Thyroid gland (tissue), 4 donors: Measurements from ENCODE around the gene ZNF454. TPM values are rescaled to one million over a fixed set of nuclear protein-coding genes. Genes with fewer than 3 reads are reported as not detected.

ENCODE experiments used
- DNase-seq, 2 donors: peaks; one replicate each; pipeline ENCODE4 v3.0.0-alpha.2; 2019
- H3K27ac ChIP-seq, 3 donors: fragments of 200-600 bp; sonication (generic); 1 replicate in 2 of 3; 2 replicates in 1 of 3; pipeline ENCODE4 v1.5.1; 2016 to 2019; ENCODE audit warnings: mild to moderate bottlenecking in 1 of 3, moderate library complexity in 1 of 3
- H3K27me3 ChIP-seq: fragments of 200-600 bp; sonication (generic); one replicate; pipeline ENCODE4 v1.5.1; 2019
- H3K36me3 ChIP-seq, 2 donors: fragments of 200-600 bp; sonication (generic); one replicate each; pipeline ENCODE4 v1.5.1; 2016 to 2019
- H3K4me1 ChIP-seq, 2 donors: fragments of 200-600 bp; sonication (generic); one replicate each; pipeline ENCODE4 v1.5.1; 2017 to 2019
- H3K4me3 ChIP-seq, 3 donors: fragments of 200-600 bp; sonication (generic); replicated peaks in 1 of 3; 1 replicate in 2 of 3; 2 replicates in 1 of 3; pipeline ENCODE4 v1.5.1; 2016; ENCODE audit warnings: mild to moderate bottlenecking in 1 of 3
- H3K9me3 ChIP-seq: fragments of 200-600 bp; sonication (generic); one replicate; pipeline ENCODE4 v1.5.1; 2017
- POLR2A ChIP-seq, 2 donors: fragments of 450-650 bp; IDR thresholded peaks; one replicate each; pipeline ENCODE4 v1.6.1; 2017; ENCODE audit warnings: antibody characterized with exemption in 2 of 2, mild to moderate bottlenecking in 2 of 2, moderate library complexity in 1 of 2
- WGBS, 2 donors: methylation state at CpG; one replicate each; pipeline ENCODE4 v1.1.5; 2017; 5-methylcytosine and 5-hydroxymethylcytosine counted together
- intact Hi-C: fragments of 100-400 bp; cut with DNase I; formaldehyde crosslinking; loops from one replicate; pipeline ENCODE4 v1.15.1; 2023
- total RNA-seq, 4 donors: library from RNA; depleted of rRNA; stranded (reverse); fragments of >200 nt; gene quantifications; one replicate each; pipeline ENCODE4 v1.2.3, GENCODE V29; 2016
- TF ChIP-seq, protein P1 (sequence below), 6 experiments: fragments of 200-600 bp in 3 of 6; fragments of 450-650 bp in 3 of 6; sonication (generic) in 3 of 6; IDR thresholded peaks; one replicate each; pipeline ENCODE4 v1.5.1; 2016 to 2019; ENCODE audit warnings: antibody characterized with exemption in 6 of 6, mild to moderate bottlenecking in 2 of 6, inconsistent platforms in 1 of 6, moderate library complexity in 1 of 6

ZNF454 gene
- total RNA-seq, 4 donors from 2014 or later, result 2.0 to 5.1 (median 4.0) TPM

DNA sequence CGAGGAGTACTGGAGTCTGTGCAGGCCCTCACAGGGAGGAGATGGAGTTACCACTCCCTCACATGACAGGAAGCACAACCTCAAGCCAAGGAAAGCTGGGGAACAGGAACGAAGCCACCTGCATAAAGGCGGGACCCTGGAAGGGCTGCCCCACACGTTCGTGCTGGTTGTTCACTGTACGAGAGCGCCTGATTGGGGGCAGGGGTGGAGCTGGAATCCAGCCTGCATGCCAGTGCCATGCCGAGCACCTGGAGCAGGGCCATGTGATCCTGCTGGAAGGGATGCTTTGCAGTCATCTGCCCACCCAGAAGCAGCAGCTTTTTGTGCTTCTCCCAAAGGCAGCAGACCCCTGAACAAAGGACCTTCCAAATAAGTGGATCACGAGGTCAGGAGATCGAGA lies 42.7 kb downstream of the ZNF454 start:
- no peaks in the 10 kb centered on the region for H3K4me1 ChIP-seq
- DNase-seq, result no peak
- H3K27ac ChIP-seq, result no peak overlapping the region
- H3K9me3 ChIP-seq, result no peaks in the 10 kb centered on the region
- no peaks in the 10 kb centered on the region for H3K36me3 ChIP-seq
- intact Hi-C loops, result no loop called here
- 96 to 98% methylated on average over 9 to 10 of the region's 10 CpGs for WGBS, 2 donors
- TF ChIP-seq, protein P1, sequence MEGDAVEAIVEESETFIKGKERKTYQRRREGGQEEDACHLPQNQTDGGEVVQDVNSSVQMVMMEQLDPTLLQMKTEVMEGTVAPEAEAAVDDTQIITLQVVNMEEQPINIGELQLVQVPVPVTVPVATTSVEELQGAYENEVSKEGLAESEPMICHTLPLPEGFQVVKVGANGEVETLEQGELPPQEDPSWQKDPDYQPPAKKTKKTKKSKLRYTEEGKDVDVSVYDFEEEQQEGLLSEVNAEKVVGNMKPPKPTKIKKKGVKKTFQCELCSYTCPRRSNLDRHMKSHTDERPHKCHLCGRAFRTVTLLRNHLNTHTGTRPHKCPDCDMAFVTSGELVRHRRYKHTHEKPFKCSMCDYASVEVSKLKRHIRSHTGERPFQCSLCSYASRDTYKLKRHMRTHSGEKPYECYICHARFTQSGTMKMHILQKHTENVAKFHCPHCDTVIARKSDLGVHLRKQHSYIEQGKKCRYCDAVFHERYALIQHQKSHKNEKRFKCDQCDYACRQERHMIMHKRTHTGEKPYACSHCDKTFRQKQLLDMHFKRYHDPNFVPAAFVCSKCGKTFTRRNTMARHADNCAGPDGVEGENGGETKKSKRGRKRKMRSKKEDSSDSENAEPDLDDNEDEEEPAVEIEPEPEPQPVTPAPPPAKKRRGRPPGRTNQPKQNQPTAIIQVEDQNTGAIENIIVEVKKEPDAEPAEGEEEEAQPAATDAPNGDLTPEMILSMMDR (IDR thresholded peaks at IDR 0.05), result no peak
- H3K4me3 ChIP-seq, result no peak overlapping the region
- H3K27me3 ChIP-seq, result no peaks in the 10 kb centered on the region

DNA sequence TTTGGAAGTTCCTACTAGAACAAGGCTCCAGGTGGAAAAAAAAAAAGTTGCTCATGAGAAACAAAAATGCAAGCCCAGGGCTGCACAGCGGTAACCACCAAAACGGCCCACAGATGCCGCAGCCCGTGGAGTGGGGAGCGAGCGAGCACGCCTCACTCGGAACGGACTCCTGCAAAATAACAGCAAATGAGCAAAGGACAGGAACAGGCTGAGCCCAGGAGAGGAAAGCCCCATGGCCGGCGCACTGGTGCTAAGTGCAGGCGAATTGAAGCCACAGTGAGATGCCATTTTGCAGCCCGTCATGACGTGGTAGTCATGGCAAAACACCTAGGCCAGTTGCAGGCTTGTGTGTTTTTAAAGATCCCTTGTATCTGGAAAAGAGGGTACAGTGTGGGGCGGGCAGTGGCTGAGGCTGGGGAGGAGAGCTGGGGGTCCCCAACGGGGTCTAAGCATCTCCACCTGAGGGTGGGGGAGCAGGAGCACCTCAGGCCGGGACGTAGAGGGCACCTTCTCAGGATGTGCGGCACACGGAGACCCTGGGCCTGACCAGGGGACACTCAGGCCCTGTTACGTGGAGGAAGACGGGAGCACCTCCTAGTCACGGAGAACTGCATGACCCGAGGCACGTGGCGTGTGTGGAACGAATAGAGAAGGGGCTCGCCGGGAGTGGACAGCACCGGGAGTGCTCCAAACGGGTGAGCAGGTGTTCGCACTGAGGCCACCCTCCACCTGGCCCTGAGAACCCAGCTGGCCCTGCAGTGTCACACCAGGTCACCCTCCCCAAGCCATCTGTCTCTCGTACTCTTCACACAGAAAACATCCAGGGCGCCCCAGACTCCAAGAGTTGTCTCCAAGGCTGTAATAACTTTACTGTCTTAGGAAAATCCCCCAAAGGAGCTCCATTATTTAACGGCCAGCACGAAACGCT lies 43.4 kb downstream of the ZNF454 start:
- Histone ChIP-seq H3K27ac (no peak overlapping the region), H3K36me3 (no peaks in the 10 kb centered on the region), H3K9me3 (no peaks in the 10 kb centered on the region), H3K4me1 (no peaks in the 10 kb centered on the region), H3K27me3 (no peaks in the 10 kb centered on the region), H3K4me3 (no peak overlapping the region)
- no peak for TF ChIP-seq POLR2A (IDR thresholded peaks at IDR 0.05)
- TF ChIP-seq, protein P1 (IDR thresholded peaks at IDR 0.05), result no peak
- DNase-seq, result no peak
- intact Hi-C loops, result no loop called here
- 95 to 98% methylated on average over 37 of the region's 37 CpGs for WGBS, 2 donors

GRCh38 chr5:178986326-178986960 lies 45.4 kb downstream of the ZNF454 start:
- no peak for DNase-seq
- no peaks in the 10 kb centered on the region for H3K36me3 ChIP-seq
- no peak overlapping the region for H3K27ac ChIP-seq
- no peak for TF ChIP-seq POLR2A (IDR thresholded peaks at IDR 0.05)
- TF ChIP-seq, protein P1 (IDR thresholded peaks at IDR 0.05), result no peak
- no peaks in the 10 kb centered on the region for H3K9me3 ChIP-seq
- no peaks in the 10 kb centered on the region for H3K27me3 ChIP-seq
- intact Hi-C loops, result no loop called here
- no peak overlapping the region for H3K4me3 ChIP-seq
- 94 to 96% methylated on average over 34 to 40 of the region's 43 CpGs for WGBS, 2 donors
- no peaks in the 10 kb centered on the region for H3K4me1 ChIP-seq

DNA sequence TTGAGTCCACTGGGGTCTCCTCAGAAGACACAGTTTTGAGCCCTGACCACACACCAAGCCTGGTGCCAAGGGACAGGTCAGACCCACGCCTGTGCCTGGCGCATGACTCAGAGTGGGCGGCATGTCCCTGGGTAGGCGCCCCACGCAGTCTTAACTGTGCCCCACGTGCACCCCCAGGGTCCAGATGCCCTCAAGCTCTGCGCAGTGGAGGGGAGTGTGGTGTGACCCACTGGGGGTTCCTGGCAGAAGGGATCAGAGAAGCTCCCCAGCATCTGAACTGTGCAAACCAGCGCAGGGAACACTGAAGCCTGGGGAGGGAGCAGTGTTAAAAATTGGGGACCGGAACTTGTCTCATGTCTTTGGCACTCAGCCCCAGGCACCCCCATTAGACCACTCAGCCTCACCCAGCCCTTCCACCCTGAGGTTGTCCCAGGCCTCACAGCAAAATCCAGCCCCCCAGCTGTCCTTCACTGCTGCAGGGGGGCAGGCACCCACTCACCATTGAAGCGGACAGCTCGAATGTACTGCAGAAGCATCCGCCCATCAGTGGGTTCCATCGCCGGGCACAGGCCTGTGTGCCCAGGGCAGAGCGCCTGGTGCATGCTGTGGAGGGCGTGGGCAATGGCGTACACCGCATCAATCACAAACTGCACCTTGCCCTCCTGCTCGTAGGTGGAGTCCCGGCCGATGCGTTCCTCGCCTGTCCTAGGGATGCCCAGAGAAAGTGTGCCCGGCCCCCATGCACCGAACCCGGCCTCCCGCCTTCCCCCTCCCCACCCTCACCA lies 47.6 kb downstream of the ZNF454 start:
- H3K27me3 ChIP-seq, result no peaks in the 10 kb centered on the region
- H3K27ac ChIP-seq, result no peak overlapping the region
- WGBS, 2 donors, result 95 to 96% methylated on average over 21 to 25 of the region's 27 CpGs
- no peak overlapping the region for H3K4me3 ChIP-seq
- TF ChIP-seq POLR2A (IDR thresholded peaks at IDR 0.05), result no peak
- TF ChIP-seq, protein P1 (IDR thresholded peaks at IDR 0.05), result no peak
- H3K9me3 ChIP-seq, result no peaks in the 10 kb centered on the region
- H3K4me1 ChIP-seq, result no peaks in the 10 kb centered on the region
- H3K36me3 ChIP-seq, result no peaks in the 10 kb centered on the region
- DNase-seq, result no peak
- intact Hi-C loops, result no loop called here
